Fibroblast of pulmonary artery (primary cell): ENCODE results near the gene PROZ.
"Not testable (repeated sequence)": the region's sequence is repeated elsewhere in the genome, so short reads cannot be mapped to it uniquely, and the experiment has no call there.

Source experiments
- DNase-seq: peaks from one replicate; pipeline ENCODE4 v3.0.0-alpha.2; 2010; ENCODE audit warnings: low read depth
- H3K4me3 ChIP-seq: replicated peaks from 2 replicates; pipeline ENCODE4 v1.5.1; 2011; ENCODE audit warnings: low read depth, mild to moderate bottlenecking, control low read depth, low read length, moderate library complexity
- TF ChIP-seq, protein P1 (sequence below): IDR thresholded peaks from 2 replicates; pipeline ENCODE4 v1.5.1; 2011; ENCODE audit warnings: mild to moderate bottlenecking, control low read depth, low read length, inconsistent platforms; ENCODE audit errors: missing control alignments

PROZ gene, protein sequence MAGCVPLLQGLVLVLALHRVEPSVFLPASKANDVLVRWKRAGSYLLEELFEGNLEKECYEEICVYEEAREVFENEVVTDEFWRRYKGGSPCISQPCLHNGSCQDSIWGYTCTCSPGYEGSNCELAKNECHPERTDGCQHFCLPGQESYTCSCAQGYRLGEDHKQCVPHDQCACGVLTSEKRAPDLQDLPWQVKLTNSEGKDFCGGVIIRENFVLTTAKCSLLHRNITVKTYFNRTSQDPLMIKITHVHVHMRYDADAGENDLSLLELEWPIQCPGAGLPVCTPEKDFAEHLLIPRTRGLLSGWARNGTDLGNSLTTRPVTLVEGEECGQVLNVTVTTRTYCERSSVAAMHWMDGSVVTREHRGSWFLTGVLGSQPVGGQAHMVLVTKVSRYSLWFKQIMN

DNA sequence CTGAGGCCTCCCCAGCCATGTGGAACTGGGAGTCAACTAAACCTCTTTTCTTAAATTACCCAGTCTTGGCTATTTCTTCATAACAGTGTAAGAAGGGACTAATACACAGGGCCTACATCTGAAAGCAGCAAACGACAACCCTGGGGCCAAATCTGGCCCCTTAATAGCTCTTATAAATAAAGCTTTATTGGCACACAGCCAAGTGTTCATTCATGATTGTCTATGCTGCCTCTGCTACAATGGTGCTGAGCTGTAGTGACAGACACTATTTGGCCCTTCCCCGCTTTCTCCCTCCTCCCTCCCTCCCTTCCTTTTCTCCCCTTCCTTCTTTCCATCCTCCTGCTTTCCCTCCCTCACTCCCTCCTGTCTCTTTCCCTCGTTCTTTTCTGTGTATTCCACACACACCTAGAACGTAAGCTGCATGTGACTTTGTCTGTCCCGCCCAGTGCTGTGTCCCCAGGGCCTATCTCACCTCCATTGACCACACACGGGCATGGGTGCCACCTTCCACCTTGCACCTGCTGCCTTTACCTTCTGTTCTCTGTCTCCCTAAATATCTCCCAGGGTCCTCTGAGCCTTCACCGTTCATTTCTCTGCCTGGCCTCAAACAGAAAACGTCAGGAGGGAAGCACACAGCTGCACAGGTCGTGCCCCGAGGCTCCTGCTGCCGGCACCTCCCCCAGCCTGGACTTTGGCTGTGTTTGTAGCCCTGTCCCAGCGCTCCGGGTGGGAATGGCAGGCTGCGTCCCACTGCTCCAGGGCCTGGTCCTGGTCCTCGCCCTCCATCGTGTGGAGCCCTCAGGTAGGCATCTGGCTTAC, at the start of gene PROZ:
PROZ (plus strand) TSS at position 720 of the 819 bp plus-strand sequence; CDS start at position 733, 13 bp downstream.
- no peak for DNase-seq
- H3K4me3 ChIP-seq = no peak within 1 kb of the TSS
- TF ChIP-seq, protein P1, sequence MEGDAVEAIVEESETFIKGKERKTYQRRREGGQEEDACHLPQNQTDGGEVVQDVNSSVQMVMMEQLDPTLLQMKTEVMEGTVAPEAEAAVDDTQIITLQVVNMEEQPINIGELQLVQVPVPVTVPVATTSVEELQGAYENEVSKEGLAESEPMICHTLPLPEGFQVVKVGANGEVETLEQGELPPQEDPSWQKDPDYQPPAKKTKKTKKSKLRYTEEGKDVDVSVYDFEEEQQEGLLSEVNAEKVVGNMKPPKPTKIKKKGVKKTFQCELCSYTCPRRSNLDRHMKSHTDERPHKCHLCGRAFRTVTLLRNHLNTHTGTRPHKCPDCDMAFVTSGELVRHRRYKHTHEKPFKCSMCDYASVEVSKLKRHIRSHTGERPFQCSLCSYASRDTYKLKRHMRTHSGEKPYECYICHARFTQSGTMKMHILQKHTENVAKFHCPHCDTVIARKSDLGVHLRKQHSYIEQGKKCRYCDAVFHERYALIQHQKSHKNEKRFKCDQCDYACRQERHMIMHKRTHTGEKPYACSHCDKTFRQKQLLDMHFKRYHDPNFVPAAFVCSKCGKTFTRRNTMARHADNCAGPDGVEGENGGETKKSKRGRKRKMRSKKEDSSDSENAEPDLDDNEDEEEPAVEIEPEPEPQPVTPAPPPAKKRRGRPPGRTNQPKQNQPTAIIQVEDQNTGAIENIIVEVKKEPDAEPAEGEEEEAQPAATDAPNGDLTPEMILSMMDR = no peak

DNA sequence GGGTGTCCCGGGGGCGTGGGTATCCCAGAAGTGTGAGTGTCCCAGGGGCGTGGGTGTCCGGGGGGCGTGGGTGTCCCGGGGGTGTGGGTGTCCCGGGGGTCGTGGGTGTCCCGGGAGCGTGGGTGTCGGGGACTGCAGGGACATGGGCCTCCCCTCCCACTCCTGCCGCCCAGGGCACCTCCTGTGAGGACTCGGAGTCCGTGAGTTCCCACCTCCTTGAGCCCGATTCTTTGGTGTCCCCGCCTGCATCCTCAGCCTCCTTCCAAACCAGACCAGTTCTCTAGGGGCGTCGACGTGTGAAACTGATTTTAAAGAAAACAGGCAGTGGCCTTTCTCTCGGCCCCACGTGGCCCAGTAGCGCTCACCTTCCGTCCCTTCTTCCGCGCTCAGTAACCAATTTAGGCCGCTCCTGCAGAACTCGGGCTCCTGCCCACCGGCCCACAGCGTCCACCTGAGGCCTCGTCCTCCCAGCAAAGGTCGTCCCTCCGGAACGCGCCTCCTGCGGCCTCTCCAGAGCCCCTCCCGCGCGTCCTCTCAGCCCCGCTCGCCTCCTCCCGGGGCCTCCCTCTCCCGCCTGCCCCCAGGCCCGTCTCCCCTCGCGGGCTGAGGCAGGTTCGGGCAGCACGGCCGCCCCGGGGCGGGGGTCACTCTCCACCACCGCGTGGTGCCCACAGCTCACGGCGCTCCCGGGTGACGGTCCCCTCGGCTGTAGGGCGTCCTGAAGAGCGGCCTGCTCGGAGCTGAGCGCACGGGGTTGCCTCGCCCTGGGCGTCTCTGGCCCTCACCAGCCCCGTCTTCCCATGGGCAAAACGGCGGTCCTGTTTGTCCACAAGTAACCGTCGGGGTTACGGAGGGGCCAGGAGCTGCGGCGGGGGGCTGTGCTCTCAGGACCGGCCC, 49.0 kb upstream of the PROZ start:
- TF ChIP-seq, protein P1 = no peak
- H3K4me3 ChIP-seq = no peak overlapping the region
- no peak for DNase-seq

DNA sequence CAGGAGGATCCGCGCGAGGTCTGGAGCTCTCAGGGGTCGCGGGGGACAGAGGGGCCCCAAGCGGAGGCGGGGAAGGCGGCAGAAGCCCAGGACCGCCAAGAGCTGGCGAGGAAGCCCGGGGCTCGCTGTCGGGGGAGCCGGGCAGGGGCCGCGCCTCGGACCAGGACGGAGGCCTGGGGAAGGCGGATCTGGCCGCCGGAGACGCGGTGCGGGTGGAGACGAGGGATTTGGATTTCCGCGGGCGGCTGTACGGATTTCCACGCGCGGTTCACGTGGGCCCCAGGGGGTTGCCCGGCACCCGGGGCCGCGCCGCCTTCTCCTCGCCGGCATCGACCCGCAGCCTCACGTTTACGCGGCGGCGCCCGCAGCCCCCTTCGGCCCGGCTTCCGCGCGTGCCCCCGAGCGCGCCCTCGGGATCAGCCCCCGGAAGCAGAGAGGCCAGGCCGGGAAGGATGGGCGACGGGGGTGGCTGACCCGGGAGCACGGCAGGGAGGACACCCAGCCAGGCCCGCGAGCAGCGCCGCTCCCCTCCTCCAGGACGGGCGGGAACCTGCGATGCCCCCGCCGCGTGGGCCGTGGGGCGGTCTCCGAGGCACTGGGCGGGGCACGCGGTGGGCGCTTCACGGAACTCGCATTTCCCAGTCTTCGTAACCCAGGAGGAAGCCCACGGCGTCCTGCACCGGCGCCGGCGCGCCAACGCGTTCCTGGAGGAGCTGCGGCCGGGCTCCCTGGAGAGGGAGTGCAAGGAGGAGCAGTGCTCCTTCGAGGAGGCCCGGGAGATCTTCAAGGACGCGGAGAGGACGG, 48.2 kb upstream of the PROZ start:
- no peak overlapping the region for H3K4me3 ChIP-seq
- TF ChIP-seq, protein P1 = no peak
- no peak for DNase-seq

DNA sequence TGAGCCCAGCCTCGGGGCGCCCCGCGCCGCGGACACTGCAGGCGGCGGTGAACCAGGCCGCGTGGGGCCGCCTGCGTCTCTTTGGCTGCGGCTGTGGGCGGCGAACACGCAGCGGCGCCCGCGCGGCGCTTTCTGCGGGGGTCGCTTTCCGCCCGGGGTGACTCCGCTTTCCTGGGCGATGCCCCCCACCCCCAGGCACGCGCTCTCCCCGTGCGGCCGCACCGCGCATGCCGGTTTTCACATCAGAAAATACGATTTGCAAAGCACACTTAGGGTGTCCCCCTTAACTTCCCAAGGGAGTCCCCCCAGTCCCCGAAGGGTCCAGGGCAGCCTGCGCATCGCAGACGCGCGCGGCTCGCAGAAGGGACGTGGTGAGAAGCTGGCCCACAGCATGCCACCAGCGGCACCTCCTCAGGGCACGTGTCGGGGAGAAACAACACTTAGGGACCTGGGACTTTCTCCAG, 47.6 kb upstream of the PROZ start:
- TF ChIP-seq, protein P1 = no peak
- H3K4me3 ChIP-seq = no peak overlapping the region
- DNase-seq = no peak

DNA sequence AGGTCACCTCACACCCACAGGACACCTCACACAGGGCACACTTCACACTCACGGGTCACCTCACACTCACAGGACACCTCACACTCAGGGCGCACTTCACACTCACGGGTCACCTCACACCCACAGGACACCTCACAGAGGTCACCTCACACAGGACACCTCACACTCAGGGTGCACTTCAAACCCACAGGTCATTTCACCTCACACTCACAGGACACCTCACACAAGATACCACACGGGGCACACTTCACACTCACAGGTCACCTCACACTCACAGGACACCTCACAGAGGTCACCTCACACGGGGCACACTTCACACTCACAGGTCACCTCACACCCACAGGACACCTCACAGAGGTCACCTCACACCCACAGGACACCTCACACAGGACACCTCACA, 46.6 kb upstream of the PROZ start:
- H3K4me3 ChIP-seq, DNase-seq: not testable (repeated sequence)

DNA sequence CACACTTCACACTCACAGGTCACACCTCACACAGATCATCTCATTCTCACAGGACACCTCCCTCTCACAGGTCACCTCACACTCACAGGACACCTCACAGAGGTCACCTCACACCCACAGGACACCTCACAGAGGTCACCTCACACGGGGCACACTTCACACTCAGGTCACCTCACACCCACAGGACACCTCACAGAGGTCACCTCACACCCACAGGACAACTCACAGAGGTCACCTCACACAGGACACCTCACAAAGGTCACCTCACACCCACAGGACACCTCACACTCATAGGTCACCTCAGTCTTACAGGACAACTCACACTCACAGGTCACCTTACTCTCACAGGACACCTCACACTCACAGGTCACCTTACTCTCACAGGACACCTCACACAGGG, 46.0 kb upstream of the PROZ start:
- not testable (repeated sequence) for H3K4me3 ChIP-seq, DNase-seq
